Gastroesophageal sphincter (tissue), 3 donors: ENCODE results near the gene LIPG.

Experiments
- CTCF ChIP-seq, 4 experiments: fragments of 200-600 bp in 2 of 4; fragments of 450-650 bp in 2 of 4; sonication (generic) in 1 of 4; IDR thresholded peaks; one replicate each; pipeline ENCODE4 v1.5.1; 2017 to 2019; ENCODE audit warnings: antibody characterized with exemption in 4 of 4, mild to moderate bottlenecking in 2 of 4, moderate library complexity in 2 of 4
- POLR2A ChIP-seq, 2 donors: fragments of 450-650 bp; IDR thresholded peaks; one replicate each; pipeline ENCODE4 v1.6.1; 2017; ENCODE audit warnings: antibody characterized with exemption in 2 of 2, mild to moderate bottlenecking in 2 of 2, moderate library complexity in 1 of 2

- no peak for TF ChIP-seq CTCF (IDR thresholded peaks at IDR 0.05)
- TF ChIP-seq POLR2A (IDR thresholded peaks at IDR 0.05), result no peak
Measured at GRCh38 chr18:49625021-49625691, 63.3 kb downstream of the LIPG start.
